NCI-H1694 treated with DMSO at 0.1 percent for 48 hours (cell line): Measurements from ENCODE around the gene CPHXL2.
A peak's percentile ranks its signal among the peaks of the same experiment; 100 is the strongest.

ENCODE experiments used
- DNase-seq: peaks from one replicate; lab custom pipeline; 2025; lab: John Stamatoyannopoulos, UW

The CPHXL2 gene

DNA sequence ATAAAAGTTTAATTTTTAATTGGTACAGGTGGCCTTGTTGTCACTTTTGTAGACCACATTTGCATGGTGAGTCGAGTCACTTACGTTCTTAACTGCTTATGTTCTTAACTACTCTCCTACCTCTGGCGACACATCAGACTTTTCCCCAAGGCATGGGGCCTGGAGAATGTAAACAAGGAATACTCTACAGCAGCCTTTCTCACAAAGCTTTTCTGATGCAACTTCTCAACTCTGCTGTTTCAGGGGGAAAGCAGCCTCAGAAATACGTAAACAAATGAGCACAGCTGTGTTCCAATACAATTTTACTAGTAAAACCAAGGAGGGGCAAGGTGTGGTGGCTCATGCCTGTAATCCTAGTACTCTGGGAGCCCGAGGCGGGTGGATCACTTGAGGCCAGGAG, 36.2 kb downstream of the CPHXL2 start:
- DNase-seq, result no peak

DNA sequence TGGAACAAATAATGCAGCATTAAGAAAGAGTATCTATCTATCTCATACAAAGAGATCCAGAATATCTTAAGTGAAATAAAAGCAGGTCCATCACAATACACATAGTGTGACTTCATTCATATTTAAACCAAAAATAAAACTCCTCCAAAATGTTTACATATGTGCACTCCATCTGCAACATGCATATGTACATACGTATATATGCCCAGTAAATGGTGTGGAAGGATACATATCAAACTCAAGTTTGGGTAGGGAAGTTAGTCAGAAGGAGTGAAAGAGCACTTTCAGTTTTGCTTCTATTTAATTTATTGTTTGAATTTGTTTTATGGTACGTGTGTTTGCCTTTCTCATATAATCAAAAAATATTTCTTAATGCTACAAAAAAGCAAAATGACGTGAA, 41.8 kb downstream of the CPHXL2 start:
- no peak for DNase-seq

DNA sequence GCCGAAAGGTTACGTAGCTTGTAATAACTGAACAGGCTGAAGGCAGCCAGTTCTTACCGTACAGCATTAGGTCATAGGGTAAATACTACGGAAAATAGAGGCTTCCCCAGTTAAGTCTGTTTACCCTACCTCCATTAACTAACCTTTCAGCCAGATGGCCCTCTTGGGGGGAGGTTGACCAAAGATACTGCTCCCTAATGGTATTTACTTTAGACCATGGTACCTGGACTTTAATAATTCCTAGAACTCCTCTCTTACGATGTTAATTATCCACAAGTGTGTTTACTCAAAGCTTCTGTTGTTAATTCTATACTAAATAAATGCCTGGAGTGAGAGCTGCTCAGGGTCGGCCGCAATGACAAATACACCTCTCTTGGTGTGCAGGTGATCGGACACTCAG, 44.0 kb downstream of the CPHXL2 start:
- no peak for DNase-seq

DNA sequence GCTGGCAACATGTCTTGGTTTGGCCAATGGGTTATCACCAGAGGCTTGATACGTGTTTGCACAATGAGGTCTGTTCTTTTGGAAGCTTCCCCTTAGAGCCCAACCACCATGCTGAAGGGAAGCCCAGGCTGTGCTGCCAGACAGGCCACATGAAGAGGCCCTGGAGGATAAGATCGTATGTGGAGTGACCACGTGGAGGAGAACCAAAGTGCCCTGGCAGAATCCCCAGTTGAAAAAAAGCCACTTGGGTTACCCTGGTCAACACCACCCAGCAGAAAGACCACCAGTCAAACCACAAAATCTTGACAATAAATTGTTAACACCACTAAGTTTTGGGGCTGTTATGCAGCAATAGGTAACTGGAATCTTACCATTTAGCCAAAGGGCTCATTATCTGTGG, 46.8 kb downstream of the CPHXL2 start:
- DNase-seq, result no peak

DNA sequence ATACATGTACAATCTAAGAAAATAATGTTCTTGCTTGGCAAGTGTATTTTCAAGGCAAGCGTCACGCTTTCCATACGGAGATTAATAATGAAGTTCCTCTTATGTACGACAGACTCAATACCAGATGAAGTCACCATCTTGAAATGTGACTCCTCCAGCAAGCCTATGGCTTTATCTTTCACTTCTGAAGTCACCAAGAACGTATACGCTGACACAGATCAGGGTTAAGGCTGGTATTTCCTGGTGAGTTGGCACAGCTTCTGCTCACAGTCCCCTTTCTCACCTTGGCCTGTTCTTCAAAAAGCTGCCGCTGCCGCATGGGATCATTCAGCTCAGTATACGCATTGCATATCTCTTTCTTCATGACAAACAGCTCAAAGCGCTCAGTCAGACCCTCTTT, 47.7 kb downstream of the CPHXL2 start:
- no peak for DNase-seq

DNA sequence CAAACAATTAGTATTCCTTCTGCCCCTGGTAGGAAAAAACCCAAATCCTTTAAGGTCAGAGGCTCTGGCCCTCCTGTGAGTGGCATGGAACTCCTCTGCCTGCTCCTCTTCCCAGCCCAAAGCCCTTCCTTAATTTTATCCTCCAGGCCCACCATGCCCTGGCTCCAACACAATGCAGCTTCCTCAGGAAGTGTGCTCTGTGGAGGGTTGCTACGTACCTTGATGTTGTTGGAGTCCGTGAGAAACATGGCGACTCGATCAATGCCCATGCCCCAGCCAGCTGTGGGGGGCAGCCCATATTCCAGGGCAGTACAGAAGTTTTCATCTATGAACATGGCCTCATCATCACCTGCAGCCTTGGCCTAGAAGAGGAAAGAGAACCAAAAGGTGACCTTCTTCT, 48.5 kb downstream of the CPHXL2 start:
- DNase-seq, result no peak

DNA sequence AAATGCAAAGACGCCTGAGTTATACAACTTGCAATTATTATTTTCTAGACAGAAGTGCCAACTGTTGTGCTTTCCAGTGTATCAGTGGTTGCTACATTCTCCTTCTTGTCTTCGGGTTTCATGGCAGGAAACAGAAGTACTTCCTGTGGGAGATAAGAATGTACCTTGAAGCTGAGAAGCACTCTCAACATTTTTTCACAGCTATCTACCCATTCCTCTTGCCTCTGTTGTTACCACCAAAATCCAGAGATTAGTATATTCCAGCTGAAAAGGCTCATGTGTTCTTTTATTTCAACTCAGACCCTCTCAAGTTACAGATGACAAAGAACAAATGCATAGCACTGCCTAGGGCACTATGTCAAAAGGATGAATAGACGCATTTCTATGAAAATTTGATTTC, 49.0 kb downstream of the CPHXL2 start:
- no peak for DNase-seq

DNA sequence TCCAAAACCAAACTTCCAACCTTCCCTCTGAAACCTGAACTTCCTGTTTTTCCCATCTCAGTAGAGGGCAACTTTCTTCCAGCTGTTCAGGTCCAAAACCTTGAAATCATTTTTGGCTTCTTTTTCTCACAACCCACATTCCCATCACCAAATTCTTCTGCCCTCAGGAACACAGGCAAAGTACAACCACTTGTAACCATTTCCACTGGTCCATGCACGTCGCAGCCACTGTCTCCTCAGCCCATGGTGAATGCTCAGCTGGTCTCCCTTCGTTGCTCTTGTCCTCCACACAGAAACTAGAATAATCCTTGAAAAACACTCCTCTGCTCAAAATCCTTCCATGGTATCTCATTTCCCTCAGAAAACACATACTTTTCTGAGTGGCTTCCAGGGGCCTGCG, 50.0 kb downstream of the CPHXL2 start:
- DNase-seq, result no peak

DNA sequence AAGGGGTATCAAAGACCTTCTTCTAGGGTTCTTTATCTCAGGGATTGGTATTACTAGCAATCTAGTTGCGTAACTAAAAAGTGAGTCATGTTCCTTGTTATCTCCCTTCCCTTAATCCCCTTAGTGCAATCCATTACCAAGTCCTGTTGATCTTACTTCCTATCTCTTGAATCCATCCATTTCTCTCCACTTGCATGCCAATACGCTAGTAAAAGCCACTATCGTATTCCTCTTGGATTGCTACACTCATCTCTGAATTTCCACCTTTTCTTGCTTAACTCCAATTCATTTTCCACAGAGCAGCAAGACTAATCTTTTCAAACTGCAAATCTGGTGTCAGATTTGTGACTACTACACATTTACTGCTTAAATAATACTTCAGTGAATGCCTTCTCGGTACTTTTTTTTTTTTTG, 51.9 kb downstream of the CPHXL2 start:
- DNase-seq, result no peak

DNA sequence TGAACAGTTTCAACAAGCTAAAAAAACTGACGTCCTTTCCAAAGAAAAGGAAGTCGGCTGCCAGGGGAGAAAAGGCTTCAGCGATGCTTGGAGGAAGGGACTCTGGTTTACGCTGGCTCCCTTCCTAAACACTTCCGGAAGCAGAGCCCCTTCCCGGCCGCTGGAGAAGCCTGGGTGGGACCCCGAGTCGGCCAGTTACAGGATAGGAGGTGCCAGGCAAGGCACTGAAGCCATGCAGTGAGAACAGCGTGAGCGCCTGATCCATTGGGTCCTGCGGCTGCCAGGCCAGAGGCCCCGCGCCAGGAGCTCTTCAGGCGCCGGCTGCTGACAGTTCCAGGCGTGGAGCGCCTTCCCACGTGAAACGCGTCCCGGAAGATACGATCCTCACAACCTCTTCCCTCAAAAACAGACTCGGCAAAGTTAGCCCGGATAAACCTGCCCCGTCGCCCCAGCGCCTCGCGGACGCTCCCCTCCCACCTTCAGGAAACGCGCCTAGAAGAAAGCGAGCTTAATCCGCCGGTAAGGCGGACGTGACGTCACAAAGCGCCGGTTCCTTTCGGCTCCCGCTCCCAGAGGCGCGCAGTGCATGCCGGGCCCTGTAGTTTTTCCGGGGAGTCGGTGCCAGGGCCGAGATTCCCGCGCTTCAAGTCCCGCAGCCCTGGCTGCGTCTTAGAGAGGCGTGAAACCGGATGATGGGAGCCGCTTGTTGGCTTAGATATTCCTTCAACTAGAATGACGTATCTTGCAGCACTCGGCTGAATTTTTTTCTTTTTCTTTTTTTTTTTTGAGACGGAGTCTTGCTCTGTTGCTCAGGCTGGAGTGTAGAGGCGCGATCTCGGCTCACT, 53.8 kb downstream of the CPHXL2 start, which contains the start of gene ADAT1:
ADAT1 (minus strand) TSS at position 521 of the 845 bp plus-strand sequence. CDS start 2,482 bp downstream, outside the sequence.
- peak; percentile 90 for DNase-seq

DNA sequence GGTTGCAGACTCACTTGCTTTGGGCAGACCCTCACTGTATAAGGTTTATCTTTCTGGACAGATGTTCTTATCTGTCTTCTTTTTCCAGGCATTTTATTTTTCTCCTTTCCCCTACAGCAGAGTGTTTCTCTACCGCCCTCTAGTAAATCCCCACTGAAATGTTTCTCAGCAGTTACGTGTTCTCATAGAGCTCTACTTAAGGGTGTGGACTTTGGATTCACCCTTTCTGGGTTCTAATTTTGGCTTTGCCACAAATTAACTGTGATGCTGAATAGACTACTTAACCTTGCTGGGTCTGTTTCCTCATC, 55.7 kb downstream of the CPHXL2 start:
- DNase-seq, result peak; percentile 33

DNA sequence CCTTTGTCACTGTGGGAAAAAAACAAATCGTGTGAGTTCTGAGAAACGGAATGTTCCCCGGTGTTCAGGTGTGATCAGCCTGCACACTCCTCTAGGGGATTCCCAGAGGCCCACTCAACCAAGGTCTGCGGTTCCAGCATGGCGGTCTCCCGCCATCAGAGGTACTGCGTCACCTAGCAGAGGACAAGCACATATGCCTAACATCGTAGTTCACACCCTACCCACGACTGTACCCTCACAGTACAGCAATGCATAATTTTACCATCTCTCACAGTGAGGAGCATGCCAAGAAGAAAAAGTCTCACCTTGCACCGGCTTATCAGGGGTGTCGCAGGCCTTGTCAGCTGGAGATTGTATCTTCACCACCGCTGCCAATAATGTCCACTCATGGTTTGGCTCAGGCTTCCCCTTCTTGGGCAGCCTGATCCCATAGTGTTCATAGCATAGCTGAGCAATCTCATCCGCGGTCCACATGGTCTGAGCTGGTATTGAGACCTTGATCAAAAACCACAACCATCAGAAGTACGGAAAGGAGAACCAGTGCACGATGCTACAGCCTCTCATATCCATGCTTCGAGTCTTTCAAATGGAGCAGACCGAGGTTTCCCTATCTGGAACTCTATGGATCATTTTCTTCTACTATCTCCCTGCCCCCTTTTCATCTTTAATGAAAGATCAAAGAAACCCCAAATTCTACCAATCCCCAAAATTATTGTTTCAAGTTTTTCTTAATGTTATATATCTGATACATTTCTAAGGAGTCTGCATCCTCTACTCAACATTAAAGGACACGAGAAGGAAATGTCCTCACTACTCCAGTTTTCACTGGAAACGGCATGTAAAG, 56.3 kb downstream of the CPHXL2 start:
- DNase-seq, result no peak

DNA sequence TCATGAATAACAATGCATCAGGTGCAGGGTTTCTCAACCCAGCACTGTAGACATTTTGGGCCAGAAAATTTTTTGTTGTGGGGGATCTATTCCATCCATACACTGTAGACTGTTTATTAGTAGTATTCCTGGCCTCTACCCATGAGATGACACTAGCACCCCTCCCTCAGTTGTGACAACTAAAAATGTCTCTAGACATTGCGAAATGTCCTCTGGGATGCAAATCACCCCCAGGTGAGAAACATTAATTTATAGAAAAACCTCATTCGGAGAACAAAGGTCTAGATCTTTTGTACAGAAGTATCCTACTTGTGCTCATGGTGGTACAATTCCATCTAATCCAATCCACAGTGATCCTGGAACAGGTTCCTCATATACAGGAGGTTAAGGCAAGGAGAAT, 58.0 kb downstream of the CPHXL2 start:
- no peak for DNase-seq

DNA sequence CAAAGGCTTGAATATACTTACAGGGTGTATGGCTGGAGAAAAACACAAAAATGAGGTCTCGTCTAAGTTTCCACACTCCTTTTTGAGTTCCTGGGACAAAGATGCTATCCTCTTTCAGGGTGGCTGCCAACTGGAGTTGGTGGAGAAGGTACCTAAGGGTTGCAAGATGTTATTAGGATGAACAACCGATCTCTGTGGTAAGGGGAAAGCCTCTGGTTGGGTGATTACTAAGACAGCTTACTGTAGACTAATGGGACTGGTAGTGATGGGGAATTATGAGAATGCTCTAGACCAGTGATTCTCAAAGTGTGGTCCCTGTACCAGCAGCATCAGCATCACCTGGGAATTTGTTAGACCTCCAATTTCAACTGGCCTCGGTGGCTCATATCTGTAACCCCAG, 59.7 kb downstream of the CPHXL2 start:
- no peak for DNase-seq

DNA sequence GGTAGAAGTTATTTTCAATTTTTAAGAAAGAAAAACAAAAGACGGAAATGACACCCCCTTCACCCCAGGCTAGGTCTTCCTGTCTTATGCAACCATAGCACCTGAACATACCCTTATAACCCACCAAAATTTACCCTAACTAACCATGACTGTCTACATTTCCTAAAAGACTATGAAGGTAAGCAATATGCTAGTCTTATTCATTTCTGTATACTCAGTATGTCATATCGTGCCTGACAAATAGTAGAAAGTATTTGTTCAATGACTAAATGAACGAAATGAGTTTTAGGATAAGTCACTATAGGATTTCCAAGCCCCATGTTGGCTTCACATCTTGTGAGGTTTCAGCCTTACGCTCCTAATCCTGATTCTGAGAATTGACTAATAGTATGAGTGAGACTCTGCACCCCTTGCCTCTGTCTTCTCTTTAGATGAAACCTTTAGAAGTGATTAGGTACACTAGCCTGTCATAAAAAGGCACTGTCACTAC, 60.2 kb downstream of the CPHXL2 start:
- no peak for DNase-seq

DNA sequence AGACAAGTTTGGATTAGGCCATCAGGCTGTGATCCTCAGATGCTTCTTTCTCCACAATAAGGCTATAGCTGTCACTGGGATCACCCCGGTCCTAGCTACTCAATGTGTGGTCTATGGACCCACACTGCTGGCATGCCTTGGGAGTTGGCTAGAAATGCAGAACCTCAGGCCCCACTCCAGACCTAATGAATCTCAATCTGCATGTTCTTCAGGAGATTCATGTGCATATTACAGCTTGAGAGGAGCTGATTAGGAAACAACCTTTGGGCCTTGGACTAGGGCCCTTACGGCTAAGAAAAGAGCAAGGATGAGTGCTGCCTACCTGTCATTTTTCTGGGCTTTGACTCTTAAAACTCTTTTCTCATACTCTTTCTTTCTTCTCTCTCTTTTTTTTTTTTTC, 61.2 kb downstream of the CPHXL2 start:
- no peak for DNase-seq

DNA sequence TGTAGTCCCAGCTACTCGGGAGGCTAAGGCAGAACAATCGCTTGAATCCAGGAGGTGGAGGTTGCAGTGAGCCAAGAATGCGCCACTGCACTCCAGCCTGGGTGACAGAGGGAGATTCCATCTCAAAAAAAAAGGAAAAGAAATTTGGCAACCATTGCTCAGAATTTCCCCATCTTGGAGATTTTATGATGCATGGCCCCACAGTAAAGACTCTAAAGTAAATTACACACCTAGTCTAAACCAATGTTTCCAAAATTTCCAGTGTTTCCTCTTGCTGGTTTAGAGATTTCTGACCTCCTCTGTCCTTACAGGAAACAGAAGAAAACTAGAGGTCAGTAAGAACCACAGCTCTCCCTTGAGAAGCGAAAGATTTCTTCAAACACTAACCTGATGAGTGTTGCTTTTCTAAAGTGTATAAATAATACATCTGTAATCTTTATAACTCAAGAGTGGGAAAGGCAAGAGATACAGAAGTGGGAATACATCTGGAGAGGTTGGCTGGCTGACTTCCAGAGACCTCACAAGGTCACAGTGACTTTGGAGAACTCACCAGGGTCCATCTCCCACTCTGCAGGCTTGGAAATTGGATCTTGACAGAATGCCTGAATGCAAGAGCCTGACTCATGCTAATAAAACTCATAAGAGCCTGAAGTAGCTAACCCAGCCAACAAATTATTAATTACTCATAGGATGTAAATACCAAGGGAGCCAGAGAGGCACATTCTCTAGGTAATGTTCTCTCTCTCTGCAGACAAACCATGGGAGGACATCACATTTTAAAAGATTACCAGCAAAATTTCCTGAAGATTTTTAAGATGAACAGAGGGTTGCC, 62.5 kb downstream of the CPHXL2 start:
- no peak for DNase-seq
